Occipital lobe (tissue), 2 donors: ENCODE results near the gene FOS. TPM values are rescaled to one million over a fixed set of nuclear protein-coding genes. Genes with fewer than 3 reads are reported as not detected.
A peak's percentile ranks its signal among the peaks of the same experiment; 100 is the strongest.

Experiments used
- DNase-seq: peaks from one replicate; lab custom pipeline; 2025; lab: John Stamatoyannopoulos, UW
- total RNA-seq: library from RNA; depleted of rRNA; stranded (reverse); fragments of >200 nt; gene quantifications from one replicate; pipeline ENCODE4 v1.2.3, GENCODE V29; 2014

Gene FOS
- total RNA-seq, 1 donor from 2014 or later, result 51.2 TPM

DNA sequence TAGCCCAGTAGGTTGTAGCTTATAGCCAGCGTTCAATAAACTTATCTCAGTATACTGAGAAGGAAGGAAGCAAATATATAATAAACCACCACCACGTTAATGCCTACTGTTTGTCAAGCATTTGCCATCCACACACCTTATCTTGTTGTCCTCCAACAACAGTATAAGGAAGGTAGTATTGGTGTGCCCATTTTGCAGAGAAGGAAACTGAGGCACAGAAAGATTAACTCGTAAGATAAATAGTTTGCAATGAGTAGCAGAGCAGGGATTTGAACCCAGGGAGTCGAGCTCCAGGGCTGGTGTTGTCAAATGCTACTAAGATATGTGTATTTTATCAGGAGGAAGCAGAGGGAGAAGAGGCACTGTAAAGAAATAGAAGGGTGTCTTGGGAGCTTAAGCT lies 27.8 kb upstream of the FOS start:
- no peak for DNase-seq

DNA sequence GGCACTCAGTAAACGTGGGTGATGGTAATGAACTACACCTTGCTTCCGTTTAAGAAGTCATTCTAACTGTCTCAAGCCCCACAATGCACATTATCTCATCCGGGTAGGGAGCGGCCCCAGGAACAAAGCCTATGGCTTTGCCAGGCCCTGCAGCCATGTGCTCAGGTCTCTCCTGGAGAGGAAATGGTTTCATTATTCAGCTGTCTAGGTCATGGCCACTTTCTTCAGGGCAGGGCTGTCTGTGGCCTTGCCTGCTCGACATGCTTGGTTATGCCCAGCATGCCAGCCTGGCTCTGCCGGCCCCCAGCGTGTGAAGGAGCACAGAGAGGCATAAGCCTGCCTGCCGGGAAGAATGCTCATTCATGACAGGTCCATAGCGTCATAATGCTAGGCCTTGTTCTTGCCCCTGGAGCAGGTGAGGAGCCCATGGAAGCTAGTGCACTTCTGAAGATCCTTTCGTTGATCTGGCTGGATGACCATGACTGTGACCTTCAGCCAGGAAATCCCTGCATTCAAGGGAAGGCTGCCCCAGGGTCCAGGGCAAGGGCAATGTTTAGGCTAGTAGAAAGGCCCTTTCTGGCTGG lies 26.3 kb upstream of the FOS start:
- no peak for DNase-seq

DNA sequence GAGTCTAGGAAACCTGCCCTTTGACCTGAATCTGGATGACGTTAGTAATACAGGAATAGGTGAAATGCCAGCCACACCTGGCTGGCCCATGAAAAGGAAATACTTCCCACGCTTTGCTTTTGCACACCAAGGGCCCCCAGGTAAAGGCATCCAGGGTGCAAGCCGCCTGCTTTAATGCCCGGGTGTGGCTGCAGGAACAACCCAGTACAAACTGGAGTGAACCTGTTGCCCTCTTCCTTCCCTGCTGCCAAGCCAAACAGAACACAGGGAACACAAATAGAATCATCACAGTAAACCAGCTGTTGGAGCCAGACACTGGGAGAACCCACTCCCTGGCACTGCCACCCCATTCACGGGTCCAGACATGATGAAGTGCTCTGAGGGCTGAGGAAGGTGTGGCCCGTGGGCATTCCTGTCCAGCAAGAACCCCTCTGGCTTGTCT lies 24.2 kb upstream of the FOS start:
- no peak for DNase-seq

DNA sequence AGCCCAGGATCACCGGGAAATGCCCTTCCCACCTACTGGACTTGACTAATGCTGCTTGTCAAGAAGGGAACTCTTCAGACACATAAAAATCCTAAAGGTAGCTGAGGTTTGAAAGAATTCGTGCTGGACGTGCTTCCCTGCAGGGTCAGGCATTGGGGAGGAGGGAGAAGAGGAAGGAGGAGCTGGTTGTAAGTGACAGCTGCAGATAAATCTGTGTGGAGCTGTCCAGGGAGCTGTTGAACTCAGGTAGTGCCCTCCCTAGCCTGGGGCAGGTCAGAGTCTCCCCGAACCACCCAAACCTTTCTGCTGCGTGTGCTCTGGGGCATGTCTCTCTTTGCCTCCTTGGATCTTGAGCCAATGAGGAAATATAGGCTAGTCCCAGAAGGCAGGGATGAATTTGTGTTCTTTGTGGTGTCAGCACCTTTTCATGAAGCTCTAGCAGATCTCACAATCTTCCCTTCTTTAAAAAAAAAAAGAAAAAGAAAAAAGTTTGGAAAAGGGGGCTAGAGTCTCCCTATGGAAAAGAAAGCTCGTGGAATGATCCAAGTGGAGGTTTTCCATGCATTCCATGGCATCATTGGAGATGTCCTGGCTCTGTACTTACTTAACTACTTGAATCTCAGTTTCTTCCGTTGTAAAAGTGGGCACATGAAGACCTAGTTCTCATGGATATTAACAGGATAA lies 23.6 kb upstream of the FOS start:
- no peak for DNase-seq

DNA sequence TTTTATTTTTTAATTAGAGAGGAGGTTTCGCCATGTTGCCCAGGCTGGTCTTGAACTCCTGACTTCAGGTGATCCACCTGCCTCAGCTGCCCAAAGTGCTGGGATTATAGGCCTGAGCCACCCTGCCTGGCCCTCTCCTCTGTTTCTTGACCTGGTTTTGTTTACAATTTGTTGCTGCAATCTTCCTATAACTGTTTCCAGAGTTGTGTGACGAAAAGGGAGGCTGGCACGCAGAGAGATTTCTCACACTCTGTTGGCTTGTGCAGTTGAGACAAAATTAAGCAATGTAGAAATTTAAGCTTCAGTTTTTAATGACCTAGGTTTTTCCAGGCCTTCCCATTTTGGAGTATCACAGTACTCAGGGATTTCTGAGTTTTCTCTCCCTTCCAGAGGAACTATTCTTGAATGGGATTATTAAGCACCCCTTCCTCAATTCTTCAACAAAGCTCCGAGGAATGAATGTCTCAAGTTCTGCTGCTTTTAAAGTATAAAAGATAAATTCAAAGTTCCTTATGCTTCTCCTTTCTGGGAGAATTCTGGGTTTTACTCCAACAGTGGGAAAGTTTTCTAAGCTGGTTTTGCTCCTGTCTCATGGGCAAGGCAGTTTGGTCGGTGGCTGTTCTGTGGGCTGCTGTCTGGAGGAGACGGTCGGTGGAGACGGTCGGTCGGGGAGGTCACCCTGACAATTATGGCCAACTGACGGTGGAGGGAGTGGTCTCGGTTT lies 20.4 kb upstream of the FOS start:
- no peak for DNase-seq

DNA sequence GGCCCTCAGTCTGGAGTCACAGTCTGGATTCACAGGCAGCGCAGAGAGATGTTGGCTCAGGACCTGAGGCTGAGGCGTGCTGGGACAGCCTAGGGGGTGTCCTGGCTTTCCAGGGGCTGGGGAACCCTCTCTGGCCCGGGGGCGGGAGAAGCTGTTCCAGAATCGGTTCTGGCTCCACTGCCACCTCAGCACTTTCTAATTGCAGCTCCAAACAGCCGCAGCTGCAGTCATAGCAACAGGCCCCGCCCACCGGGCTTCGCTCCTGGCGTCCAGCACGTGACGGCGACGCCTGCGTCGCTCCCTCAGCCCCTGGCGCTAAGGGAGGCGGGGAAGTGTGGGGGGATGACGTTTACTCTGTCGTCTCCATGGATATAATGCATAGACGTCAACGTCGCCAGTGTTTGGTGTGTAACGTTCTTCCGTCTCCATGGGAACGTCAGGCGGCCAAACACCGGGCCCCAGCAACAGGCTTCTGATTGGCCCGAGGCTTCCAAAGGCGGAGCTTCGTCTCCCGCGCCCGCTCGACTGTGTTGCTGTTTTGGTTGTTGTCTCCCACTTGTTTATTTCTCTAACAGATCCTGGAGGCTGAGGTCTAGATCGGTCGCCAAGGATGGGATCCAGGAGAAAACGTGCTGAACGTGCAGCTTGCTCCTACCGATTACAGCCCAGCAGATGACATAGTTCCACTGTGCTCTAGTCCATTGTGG lies 19.7 kb upstream of the FOS start:
- peak; percentile 98 for DNase-seq

DNA sequence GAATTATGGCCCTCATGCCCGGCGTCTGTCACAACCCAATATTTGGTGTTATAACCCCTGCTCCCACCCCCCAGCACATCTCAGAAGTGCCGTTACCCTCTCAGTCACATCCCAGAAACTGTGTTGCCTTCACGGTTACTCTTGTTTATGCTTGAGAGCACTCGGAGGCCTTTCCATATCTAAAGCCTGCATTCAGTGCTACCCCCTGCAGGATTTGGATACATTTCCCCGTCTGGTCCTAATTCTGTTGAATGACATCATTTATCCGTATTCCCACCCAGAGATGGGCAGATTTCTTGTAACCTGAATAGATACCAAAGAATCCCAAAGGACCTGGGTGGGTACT lies 19.1 kb upstream of the FOS start:
- DNase-seq, result no peak

DNA sequence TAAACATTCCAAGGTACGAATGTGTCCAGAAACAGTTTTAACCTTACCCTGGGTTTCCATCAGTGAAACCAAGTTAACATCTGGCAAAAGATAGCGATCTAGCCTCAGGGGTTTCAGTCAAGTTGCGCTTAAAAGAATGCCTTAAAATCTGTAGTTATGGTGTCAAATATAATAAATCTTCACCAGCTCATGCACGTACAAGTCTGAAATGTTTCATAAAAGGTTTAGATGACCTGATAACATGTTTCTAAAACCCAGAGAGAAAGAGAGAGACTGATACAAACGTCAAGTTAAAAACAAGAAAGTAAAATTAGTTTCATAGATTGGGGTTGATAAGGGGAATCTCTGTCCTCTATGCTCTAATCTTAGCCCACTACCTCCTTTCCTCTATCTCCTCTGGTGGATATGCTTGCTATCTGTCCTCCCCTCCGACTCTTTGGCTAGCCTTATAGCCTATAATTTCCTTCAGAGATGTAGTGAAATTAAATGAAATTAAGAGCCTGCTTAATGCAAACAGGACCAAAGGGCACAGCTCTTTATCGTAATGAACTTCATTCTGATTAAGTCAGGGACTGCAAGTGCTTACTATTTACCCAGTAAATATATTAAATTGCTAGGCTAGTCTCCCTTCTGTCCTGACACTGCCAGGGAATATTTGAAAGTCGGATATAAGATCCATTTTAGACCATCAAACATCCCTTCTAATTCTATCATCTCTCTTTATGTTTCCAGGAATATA lies 18.4 kb upstream of the FOS start:
- no peak for DNase-seq

DNA sequence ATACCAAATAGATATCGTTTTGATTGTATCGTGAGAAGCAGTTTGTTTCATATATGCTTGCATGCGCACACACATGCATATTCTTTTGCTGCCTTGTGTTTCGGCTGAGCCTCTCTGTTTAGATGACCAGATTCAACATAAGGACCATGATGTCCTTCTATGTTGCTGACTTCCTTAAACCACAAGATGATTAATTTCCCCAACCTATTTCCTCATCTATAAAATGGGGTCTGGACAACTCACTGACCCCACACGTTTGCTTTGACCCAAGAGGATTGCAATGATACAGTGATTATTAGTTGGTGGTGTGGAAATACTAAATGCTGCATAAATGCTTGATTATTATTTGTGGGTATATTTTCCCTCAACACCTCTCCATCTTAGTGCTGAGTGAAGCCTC lies 16.8 kb upstream of the FOS start:
- no peak for DNase-seq

DNA sequence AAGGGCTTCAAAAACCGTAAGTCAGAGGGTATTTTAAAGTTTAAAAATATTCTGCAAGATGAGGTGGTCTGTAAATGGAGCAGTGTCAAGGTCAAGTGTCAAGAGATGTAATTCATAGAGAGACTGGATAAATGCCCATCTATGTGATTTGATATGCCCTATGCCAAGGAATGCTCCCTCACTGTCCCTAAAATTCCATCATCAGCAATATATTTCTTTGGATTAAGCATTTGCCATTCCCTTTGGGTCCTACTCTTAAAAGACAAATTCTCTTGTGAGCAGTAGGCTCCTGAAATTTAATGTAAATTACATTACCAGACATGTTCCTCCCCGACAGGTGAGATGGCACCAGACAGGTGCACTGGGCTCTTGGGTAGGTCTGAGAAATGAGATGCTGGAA lies 16.0 kb upstream of the FOS start:
- no peak for DNase-seq

DNA sequence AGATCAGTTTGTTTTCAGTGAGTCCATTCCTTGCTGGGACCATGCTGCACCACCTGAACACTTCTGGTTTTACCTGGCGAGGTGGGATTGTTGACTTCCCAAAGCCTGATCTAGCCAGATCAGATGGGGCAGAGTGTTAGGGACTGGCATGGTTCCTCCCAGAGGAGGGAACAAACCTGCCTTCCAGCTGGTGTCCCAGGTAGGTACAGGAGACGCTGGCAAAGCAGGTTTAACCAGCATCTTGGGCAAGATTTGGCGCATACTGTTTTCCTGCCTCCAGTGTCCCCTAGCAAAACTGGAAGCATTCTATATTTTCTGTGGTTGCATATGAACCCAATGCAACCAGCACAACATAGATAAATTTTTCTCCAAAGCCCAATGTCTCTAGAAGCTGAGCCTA lies 14.6 kb upstream of the FOS start:
- DNase-seq, result no peak

DNA sequence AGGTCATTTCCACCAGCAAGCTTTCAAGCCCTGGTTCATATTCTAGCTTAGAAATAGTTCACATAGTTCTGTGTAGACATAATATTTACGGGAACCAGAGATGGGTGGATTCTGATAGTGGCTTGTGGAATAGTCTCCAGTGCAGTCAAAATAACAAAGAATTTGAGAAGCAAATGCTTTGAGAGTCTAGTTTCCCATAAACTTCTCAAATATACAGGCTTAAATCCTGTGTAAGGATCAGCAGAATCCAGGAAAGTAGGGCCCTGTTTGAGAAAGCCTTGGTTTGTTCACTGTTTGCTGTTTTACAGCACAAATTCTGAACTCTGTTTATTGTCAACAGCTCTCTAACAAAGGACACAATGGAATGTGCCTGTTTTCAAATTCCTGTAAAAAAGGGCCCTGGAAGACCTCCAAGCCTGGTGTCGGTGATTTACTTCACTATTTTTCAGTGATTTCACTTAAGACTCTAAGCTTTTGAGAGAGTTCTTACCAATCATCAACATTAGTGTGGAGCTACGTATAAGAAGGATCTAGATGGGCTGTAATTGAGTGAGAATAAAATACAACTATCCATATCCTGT lies 11.4 kb upstream of the FOS start:
- no peak for DNase-seq

DNA sequence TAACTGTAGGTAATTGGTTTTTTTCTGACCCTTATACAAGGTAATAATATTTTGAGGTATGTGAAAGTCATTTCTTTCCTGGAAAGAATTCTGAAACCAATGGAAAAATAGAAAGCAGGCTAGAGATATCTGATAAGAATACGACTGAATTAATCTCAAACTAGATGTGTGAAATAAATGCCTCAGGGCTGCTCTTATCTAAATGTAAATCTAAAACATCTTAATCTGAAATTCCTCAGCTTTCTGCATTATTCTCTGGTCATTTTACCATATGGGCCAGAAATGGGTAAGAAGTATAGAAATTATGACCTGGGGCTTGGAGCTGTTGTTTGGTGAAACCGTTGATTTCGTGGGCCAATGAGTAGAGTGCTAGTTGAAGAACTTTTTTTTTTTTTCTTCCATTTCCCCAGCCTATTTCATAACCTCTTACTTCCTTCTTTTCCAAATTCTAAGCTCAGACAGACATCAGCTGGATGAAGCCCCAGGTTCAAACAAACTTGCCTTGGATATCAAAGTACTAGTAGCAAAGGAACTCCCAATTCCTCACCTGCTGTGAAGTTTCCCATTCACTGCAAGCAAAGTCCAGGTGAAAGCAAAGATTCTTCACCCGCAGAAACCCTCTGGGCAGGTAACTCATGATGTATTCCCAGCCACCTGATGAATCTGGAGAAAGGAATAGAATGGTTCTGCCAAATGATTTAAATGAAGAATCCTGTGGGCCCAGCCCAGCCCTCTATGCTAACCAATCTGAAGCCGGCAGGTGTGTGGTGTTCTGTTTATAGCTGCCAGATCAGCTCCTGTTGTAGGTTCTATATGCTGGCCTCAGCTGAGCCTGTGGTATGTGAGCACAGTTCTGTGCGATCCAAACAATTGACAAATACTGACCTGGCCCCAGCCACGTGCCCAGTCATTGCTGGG lies 9.7 kb upstream of the FOS start:
- DNase-seq, result no peak

DNA sequence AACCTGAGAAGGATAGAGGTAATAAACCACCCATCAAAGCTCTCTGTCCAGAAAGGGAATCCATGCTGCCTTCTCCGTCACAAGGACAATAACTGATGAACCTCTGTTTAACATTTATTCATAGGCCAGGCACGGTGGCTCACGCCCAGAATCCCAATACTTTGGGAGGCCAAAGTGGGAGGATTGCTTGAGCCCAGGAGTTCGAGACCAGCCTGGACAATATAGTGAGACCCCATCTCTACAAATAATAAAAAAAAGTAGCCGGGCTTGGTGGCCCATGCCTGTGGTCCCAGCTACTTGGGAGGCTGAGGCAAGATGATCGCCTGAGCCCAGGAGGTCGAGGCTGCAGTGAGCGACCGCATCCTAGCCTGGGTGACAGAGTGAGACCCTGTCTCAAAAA lies 7.1 kb upstream of the FOS start:
- no peak for DNase-seq

DNA sequence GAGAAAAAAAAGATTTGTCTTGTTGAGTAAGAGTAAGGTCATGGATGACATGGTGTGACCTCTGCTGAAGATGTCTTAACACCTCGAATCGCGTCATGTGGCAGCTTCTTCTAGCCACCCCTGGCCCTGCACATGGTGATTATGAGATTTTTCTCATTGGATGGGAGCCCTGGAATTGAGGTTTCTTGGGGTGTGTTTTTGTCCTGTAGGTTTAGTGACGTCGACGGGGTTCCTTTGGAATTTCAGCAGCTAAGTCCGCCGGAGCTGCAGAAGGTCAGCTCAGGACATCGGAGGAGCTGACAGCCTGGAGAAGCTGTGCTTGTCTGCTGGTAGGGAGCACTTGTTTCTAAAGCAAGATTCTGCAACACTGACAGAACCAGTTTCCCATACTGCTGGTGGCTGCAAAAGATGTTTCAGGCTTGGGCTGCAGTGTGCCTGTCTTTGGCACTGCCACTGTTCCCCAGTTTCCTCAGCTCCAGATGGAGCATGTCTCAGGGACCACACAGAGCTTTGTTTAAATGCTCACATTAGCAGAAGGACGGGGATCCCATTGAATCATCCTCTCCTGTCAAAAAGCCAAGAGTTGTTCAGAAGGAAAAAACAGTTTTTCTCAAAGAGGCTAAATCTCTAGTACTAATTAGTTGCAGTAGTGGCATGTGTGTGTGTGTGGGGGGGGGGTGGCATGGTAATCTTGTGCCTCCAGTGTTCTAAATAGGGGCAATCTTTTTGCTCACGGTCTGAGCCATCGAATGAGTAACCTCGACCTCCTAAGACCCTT lies 5.2 kb upstream of the FOS start:
- DNase-seq, result peak; percentile 6

DNA sequence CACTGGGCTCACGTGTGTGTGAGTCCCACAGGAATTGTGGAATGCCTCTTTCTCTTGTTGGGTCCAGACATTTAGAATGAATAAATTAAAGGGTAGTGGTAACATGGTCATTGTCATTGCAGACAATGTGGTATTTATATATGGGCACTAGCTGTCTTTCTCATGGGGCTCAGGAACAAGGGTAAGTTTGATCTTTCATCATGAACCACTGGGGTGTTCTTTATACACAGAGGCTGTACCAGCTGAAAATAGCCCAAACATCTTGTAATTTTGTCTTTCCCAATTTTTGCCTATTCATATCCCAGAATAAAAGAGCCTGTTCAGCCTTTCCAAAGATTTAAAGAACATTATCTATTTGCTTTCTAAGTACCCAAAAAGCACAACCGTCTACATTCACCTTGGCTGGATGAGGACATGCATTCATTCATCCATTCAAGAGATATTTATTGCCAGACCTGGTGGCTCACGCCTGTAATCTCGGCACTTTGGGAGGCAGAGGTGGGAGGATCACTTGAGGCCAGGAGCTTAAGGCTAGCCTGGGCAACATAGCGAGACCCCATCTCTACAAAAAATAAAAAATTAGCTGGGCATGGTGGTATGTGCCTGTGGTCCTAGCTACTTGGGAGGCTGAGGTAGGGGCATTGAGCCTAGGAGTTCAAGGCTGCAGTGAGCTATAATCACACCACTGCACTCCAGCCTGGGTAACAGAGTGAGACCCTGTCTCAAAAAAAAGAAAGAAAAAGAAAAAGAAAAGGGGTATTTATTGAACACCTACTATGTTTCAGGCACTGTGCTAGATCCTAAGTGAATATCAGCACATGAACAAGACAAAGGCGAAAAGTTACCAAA lies 4.4 kb upstream of the FOS start:
- no peak for DNase-seq

DNA sequence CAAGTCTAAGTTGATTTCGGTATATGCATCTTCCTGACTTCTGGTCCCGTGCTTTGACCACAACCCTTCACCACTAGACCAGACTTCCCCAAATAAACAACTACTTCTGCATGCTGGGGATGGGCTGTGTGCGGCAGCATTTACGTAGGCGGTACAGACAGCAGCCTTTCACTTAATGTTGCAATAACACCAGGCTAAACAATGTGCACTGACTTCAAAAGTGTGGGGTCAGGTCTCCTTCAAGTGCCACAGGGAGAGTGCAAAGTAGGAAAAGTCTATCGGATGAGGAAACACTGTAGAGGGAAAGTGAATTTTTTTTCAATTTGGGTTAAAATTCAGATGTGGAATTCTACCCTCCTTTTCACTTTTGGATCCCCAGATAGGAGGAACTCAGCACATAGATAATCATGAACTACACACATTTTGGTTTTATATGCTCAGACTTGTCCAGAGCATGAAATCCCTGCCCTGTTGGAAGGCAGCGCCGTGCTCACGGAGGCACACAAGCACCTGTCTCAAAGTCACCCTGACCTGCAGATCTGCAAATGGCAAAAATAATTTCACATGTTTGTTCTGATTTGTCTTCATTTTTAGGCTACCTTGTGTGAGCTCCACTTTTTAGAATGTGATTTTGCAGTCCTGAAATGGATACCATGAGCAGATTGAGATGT lies 3.6 kb upstream of the FOS start:
- peak; percentile 18 for DNase-seq

DNA sequence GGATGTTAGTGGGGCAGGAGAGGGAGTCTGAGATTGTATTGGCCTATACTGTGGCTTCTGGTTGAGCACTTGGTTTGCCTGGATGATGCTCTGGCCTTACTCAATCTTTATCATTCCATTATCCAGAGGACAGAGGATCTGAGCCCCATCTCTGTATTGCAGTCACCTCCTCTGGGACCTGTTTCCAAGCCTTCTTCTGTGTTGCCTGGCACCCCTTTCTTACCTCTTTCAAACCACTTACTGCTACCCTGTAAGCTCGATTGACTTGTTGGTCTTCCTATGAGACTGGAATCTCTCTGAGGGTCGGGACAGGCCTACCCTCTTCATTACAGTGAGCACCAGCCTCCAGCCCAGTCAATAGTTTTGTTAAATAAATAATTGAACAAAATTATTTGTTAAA lies 3.0 kb upstream of the FOS start:
- no peak for DNase-seq
